ENCODE measurements around the gene ZMIZ1.

Gene ZMIZ1

GRCh38 chr10:79067241-79068202, 1.2 kb upstream of the ZMIZ1 start:
- peak; percentile 71 for DNase-seq

DNA sequence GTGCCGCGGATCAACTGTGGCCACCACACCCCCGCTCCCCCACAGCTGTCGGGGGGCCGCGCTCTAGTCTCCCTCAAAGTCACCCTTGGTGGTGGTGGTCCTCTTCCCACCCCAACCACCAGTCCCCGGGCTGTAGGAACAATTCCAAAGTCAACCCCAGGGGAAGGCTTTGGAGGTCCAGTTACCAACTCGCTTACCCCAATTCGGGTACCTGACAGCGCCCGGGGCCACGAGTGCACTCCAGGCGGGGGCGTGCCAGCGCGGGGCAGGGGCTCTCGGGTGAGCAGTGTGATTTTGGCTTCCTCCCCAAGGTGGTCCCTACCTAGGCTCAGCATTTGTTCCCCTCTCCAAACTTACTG, 584 bp upstream of the ZMIZ1 start:
- DNase-seq = no peak

DNA sequence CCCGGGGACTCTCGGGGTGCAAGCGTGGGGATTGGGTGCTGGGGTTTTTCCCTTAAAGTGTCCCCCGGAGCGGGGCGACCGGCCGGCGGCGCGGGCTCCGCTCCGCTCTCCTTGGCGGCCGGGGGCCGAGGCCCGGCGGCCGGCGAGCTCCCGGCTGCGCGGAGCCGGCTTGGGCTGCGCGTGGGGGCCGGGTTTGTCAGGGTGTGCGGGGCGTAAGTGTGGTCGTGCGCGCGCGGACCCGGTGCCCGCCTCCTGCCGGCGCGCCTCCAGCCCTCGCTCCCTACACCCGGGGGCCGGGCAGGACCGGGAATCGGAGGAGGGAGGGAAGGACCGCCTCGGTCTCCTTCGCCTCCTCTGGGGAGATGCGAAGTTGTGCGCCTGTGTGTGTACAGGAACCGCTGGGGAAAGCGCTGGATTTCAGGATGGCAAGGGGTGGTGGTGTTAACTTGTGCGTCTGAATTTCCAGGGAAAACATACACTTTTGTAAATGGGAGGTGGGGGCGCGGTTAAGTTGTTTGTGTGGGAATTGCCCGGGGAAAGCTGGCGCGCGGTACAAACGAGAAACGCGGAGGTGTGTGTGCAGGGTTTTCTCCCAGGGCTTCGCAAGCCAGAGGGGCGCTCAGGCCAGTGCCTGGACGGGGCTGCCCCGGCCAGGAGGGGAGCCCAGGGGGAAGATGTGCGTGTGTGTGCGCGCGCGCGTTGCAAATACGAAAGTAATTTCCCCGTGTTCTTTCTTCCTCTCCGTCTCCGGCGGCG, 737 bp downstream of the ZMIZ1 start:
- DNase-seq = no peak

DNA sequence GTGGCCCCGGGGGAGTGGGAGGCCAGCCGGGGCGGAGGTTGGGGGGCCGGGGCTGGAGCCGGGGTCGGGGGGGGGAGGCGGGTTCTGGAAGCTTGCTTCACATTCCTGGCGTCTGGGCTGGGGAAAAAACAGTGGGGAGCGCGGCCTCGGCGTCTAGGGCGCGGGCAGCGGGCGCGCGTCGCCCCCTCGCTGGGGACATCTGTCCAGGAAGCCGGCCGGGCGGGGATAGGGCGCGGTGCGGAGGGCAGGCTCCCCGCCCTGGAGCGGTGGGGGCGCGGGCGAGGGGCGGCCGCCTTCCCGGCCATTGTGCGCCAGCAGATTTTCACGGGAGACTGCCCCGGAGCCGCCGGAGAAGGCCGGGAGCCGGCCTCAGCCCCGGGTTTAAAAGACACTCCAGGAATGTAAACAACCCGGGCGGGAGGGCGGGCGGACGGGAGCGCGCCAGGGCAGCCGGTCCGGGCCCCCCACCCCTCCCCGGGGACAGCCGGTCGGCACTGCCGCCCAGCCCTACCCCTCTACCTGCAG, 1.4 kb downstream of the ZMIZ1 start:
- no peak for DNase-seq

DNA sequence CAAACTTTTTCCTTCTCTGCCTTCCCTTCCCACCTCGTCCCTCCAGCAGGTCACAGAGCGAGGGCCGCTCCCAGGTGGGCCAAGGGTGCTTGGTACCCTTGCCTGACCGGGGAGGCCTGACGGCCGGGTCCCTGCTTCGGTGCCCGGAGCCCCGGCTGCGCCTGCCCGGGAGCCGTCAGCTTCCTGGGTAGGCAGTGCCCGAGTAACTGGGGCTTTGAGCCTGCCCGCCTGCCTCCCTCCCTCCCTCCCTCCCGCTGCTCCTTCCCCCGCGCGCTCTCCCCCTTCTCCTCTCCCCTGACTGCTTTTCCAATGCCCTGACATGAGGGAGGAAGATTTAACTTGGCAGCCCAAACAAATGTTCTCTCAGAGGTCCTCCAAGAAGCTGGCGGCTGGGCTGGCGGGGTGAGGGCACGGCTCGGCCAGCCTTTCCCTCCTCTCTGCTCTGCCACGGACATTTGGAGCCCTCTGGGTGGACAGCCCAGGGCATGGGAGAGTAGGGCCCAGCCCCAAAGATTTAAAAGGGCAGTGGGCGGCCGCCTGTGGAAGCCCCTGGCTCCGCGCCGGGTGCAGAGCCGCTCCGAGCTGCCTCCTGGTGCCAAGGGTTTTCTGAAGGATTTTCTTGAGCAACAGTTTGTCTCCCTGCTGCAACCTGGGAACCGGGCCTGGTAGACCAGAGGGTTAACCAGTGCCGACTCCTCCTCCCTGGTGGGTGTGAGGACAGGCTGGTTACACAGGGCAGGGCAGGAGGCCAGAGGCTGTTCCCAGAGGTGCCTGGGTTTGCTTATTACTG, 2.0 kb downstream of the ZMIZ1 start:
- DNase-seq = no peak

DNA sequence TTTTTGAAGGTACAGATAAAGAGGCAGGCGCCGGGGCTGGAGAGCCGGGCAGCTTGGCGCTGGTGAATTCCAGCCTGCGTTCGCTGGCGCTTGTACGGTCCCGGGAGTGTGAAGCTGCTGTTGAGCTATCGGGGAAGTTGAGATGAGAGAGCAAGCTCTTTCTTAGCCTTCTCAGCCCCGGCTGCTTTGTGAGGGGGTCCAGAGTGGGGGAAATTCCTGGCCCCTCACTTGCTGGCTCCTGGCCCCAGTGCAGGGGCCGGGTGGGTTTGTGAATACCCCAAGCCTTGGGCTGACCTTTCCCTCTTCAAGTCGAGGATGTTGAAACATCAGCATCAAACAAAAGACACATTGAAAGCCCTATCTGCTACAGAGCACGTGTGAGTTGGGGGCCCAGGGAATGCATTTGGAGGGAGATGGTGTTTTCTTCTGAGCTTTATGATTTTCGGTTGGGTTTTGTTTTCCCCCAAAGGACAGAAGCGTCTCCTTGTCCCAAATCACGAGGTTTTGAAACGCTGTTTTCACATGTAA, 2.7 kb downstream of the ZMIZ1 start:
- no peak for DNase-seq

GRCh38 chr10:79072041-79072441, 3.3 kb downstream of the ZMIZ1 start:
- no peak for DNase-seq

- no peak for DNase-seq
Observed at GRCh38 chr10:79072994-79073645, 4.4 kb downstream of the ZMIZ1 start.

- DNase-seq = no peak
Observed at GRCh38 chr10:79073784-79074432, 5.1 kb downstream of the ZMIZ1 start.

- DNase-seq = no peak
Observed at GRCh38 chr10:79074732-79075131, 6.0 kb downstream of the ZMIZ1 start.

GRCh38 chr10:79075418-79075817, 6.7 kb downstream of the ZMIZ1 start:
- DNase-seq = no peak

- no peak for DNase-seq
Observed at GRCh38 chr10:79077488-79078173, 8.9 kb downstream of the ZMIZ1 start.

GRCh38 chr10:79078367-79079053, 9.7 kb downstream of the ZMIZ1 start:
- no peak for DNase-seq

GRCh38 chr10:79079054-79079397, 10.3 kb downstream of the ZMIZ1 start:
- DNase-seq = no peak

GRCh38 chr10:79079490-79080355, 11.0 kb downstream of the ZMIZ1 start:
- no peak for DNase-seq

GRCh38 chr10:79081353-79082034, 12.7 kb downstream of the ZMIZ1 start:
- no peak for DNase-seq

GRCh38 chr10:79082035-79082373, 13.2 kb downstream of the ZMIZ1 start:
- DNase-seq = no peak

DNA sequence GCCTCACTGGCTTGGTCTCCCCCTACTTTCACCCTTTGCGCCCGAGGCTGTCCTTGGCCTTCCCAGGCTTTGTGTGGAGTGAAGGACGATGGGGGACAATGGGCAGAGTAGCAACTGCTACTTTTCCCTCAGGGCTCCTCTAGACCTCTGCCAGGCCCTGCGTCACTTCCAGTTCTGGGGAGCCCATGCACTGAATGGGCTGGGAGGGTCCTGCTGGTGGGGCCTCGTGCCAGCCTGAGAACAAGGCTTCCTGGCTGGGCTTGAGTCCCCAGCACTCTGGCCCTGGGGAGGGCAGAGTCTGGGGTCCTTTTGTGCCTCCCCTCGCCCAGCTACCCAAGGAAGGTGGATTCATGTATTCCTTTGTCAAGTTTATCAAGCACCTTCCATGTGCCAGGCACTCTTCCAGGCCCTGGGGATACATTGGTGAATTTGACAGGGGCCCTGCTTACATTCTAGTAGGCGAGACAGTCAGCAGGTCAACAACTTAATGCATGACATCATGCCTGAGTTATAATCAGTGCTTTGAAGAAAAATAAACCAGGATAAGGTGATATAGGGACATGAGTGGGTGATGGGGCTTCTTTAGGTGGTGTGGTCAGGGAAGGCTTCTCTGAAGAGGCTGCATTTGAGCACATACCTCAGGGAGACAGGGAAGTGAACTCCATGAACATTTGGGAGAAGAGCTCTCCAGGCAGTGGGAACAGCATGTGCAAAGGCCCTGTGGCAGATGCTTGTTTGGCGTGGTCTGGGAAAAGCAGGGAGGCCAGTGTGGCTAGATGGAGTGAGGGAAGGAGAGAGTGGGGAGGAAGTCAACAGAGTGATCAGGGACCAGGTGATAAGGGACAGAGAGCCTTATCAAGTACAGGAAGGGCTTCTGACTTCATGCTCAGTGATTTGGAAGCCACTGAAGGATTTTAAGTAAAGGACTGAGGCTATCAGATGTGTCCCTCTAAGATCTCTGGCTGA, 14.1 kb downstream of the ZMIZ1 start:
- no peak for DNase-seq
